ENCODE data around the gene PARP6.

DNA sequence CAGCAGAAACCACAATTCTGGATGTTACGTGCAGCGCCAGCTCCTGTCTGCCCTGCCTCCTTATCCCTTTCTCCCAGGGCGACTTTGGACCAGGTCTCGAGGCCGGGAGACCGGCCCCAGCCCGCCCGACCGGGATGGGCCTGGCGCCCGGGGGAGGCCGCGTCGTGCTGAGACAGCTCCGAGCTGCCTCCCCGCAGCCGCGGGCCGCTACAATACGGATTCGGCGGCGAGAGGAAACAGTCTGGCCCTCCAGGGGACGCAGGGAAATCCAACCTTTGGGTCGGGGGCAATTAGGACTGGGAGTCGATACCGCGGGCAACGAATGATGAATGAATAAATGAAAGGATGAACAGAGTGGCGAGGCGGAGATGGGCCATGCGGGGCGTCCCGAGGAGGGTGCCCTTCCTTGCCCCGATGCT lies 75.3 kb downstream of the PARP6 start:
- TF ChIP-seq POLR2AphosphoS5 (IDR thresholded peaks at IDR 0.05; ENCODE audit: low read depth, low read length) (no peak), REST (IDR thresholded peaks at IDR 0.05; ENCODE audit: insufficient read depth in 1 of 2, low read depth in 2 of 2, low read length in 2 of 2) (no peak)

Data from PFSK-1 (cell line).